Activated T-cell treated with anti-CD3 and anti-CD28 coated beads, Interleukin-2, amount 50 U/mL, for 72 hours (primary cell): ENCODE data around the gene AGRN. TPM values are rescaled to one million over a fixed set of nuclear protein-coding genes. Genes with fewer than 3 reads are reported as not detected.
A peak's percentile ranks its signal among the peaks of the same experiment; 100 is the strongest.
"Not testable (repeated sequence)": the region's sequence is repeated elsewhere in the genome, so short reads cannot be mapped to it uniquely, and the experiment has no call there.

Experiments
- ATAC-seq, 2 donors: fragments of 150-1000 bp; cut with Tn5 transposase; replicated peaks in 1 of 2; 2 replicates each; pipeline ENCODE4 v1.10.0; 2021; ENCODE audit warnings: moderate library complexity in 2 of 2, mild to moderate bottlenecking in 1 of 2
- DNase-seq, 2 donors: peaks; one replicate each; pipeline ENCODE4 v3.0.0; 2021 to 2022; ENCODE audit warnings: mixed read lengths in 1 of 2
- H3K27ac Mint-ChIP-seq: one replicate; pipeline ENCODE4 v1.8.0; 2022; ENCODE audit warnings: mild to moderate bottlenecking, moderate library complexity, mixed read lengths
- H3K27me3 Mint-ChIP-seq: one replicate; pipeline ENCODE4 v1.8.0; 2022; ENCODE audit warnings: low read depth, mixed read lengths
- H3K36me3 Mint-ChIP-seq, 2 donors: one replicate each; pipeline ENCODE4 v1.8.0; 2022; ENCODE audit warnings: mixed read lengths in 2 of 2, mild to moderate bottlenecking in 1 of 2; ENCODE audit not compliant: insufficient read depth in 2 of 2
- H3K4me1 Mint-ChIP-seq: one replicate; pipeline ENCODE4 v1.8.0; 2022; ENCODE audit warnings: low read depth, mixed read lengths
- H3K4me3 Mint-ChIP-seq, 2 donors: one replicate each; pipeline ENCODE4 v1.8.0; 2022; ENCODE audit warnings: mild to moderate bottlenecking in 2 of 2, mixed read lengths in 2 of 2, moderate library complexity in 2 of 2
- H3K9me3 Mint-ChIP-seq, 2 donors: one replicate each; pipeline ENCODE4 v1.8.0; 2022; ENCODE audit warnings: mixed read lengths in 2 of 2
- total RNA-seq, 2 donors: library from RNA; stranded (reverse); gene quantifications; one replicate each; pipeline ENCODE4 v1.2.3, GENCODE V29; 2022

Gene AGRN
- total RNA-seq, 2 donors from 2014 or later = 69.0 to 112 TPM

DNA sequence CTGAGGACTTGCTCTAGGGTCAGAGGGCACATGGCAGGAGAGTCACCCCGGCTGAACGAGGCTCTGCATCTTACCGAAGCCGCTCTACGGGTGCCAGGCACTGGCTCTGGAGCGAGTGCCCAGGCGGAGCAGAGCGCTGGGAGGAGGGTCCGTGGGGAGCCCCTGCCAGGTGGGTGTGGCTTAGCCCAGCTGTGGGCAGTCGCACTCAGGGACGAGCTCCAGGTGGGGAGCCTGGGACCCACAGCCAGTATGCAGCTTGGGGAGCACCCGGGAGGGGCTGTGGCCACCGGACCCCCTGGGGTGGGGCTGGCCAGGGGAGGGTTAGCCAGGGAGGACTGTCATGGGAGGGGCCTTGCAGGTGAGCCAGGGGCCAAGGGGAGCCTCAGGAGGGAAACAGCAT is 3.8 kb downstream of the AGRN start:
- H3K4me3 Mint-ChIP-seq = no peak overlapping the region
- H3K9me3 Mint-ChIP-seq = no peaks in the 10 kb centered on the region

DNA sequence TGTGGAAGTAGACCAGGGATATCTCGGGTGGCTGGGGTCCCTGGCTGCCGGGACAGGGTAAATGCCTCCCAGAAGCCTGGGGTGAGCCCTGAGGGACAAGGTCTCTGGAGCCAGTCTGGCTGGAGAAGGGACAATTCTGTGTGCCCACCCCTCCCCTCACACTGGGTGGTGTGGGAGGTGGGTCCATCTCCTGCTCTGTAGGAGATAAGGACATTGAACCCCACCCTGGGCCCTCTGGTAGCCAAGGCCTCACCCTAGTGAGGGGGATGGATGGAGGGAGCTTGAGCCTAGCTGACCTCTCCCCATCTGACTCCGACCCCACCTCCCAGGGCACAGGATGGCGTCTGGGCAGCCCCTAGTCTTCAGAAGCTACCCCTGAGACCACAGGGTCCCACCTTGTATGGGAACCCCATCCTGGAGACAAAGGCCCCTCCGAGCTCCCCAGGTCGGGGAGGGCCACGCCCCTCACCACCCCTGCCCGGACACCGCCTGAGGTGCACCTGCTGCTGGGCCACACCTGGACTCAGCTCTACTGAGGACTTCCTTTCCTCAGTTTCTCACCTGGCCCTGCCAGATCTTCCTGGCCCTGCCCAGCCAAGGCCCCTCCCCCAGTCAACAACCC is 4.3 kb downstream of the AGRN start:
- H3K27me3 Mint-ChIP-seq = peaks cover 7% of the 10 kb centered on the region
- no peaks in the 10 kb centered on the region for H3K36me3 Mint-ChIP-seq
- H3K9me3 Mint-ChIP-seq = no peaks in the 10 kb centered on the region
- H3K4me1 Mint-ChIP-seq = peaks cover 5% of the 10 kb centered on the region
- DNase-seq = no peak
- H3K27ac Mint-ChIP-seq = no peak overlapping the region
- no peak for ATAC-seq
- no peak overlapping the region for H3K4me3 Mint-ChIP-seq

More for the DNA sequence above, 3.8 kb downstream of the AGRN start:
- no peak overlapping the region for H3K27ac Mint-ChIP-seq
- H3K4me1 Mint-ChIP-seq = peaks cover 5% of the 10 kb centered on the region
- no peaks in the 10 kb centered on the region for H3K36me3 Mint-ChIP-seq
- no peak for DNase-seq
- H3K27me3 Mint-ChIP-seq = peaks cover 7% of the 10 kb centered on the region
- no peak for ATAC-seq

DNA sequence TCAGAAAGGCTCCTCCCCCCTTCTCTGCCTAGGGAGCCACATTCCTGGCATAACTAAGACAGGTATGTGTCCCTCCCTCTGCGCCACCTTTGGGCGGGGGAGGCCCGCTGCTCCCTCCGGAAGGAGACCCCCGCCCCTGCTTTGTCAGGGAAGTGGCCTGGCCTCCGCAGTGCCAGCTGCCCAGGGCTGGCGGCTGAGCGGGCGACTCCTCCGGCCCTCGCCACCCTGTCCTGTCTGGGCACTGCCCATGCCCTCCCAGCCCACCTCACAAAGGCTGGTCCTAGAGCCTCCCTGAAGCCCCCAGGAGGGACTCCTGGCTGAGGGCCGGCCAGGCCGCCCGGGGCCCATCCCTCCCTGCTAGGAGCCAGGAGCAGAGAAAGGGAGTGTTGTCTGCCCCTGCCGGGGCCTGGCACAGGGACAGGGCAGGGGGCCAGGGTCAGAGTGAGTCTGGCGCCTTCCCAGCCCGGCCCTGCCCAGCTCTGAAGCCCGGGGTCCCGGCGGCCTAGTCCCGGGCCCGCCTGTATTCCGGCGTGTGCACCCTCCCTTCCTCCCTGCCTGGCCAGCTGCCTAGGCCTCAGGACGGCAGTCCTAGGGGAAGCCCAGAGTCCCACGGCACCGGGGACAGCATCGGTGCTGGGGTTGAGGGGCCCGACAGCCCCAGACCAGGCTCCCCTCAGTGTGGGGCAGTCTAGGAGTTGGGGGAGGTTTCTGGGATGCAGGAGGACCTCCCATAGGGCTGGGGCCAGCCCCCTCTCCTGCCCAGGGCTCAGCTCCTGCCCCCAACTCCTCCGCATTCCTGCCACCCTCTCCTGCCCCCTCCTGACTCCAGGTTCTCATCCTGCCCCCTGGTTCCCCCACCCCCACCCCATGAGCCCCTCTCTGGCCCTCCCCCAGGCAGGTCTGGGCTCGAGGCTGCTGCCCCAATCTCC is 5.1 kb downstream of the AGRN start:
- Mint-ChIP-seq H3K9me3 (no peaks in the 10 kb centered on the region), H3K4me1 (peaks cover 5% of the 10 kb centered on the region), H3K36me3 (no peaks in the 10 kb centered on the region), H3K27ac (no peak overlapping the region), H3K27me3 (peaks cover 7% of the 10 kb centered on the region), H3K4me3 (no peak overlapping the region)
- no peak for DNase-seq
- ATAC-seq = no peak

DNA sequence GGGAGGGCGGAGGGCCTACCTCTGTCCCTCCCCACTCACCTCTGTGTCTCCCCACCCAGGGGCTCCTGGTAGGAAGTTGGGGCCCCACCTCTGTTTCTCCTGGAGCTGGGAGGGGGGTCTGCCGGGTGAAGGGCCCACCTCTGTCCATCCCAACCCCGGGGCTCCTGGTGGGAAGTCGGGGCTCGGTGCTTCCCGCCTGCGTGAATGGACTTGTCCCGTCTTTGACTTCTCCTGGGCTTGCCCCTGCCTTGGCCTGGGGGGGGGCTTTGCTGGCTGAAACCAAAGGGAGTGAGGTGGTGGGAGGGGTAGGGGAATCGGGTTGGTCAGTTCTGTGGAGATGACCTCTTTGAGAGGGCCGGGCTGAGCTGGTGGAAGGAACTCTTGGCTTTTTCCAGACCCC is 5.8 kb downstream of the AGRN start:
- DNase-seq (no peak), ATAC-seq (no peak)
- no peaks in the 10 kb centered on the region for H3K36me3 Mint-ChIP-seq
- H3K4me1 Mint-ChIP-seq = peaks cover 5% of the 10 kb centered on the region
- no peak overlapping the region for H3K27ac Mint-ChIP-seq
- H3K4me3 Mint-ChIP-seq = no peak overlapping the region
- H3K9me3 Mint-ChIP-seq = no peaks in the 10 kb centered on the region
- peaks cover 7% of the 10 kb centered on the region for H3K27me3 Mint-ChIP-seq

DNA sequence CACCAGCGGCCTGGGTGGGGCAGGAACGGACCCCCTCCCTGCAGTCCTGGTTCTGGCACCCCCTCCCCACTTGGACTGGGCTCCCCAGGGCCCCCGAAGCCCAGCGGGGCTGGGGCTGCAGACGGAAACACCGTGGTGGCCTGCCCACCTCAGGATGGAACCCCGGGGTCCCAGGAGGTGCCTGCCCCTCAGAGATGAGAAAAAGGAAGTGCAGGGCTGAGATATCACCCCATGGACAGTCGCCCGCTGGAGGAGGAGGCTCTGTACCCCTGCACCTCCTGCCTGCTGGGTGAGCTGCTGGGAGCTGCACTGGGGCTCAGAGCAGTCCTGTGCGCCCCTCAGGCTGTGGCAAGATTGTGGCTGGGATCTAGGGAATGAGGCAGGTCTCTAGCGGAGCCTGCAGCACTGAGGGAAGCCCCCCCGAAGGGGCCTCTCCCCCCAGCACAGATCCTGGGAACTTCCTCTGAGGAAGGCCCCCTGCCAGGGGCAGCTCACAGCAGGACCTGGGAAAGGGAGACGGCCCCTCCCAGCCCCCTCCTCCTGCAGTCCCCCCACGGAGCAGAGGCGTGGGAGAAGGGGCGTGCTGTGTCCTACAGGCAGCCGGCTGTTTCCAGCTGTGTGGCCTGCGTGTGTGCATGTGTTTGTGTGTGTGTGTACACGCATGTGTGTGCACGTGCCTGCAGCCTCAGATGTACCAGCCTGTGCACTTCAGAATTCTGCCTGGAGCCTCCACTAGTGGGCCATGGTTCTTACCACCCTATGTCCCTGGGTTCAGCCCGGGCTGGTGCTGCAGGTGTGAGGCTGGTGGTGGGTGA is 6.9 kb downstream of the AGRN start:
- ATAC-seq (no peak), DNase-seq (no peak)
- peaks cover 7% of the 10 kb centered on the region for H3K27me3 Mint-ChIP-seq
- H3K4me3 Mint-ChIP-seq = no peak overlapping the region
- no peaks in the 10 kb centered on the region for H3K9me3 Mint-ChIP-seq
- H3K27ac Mint-ChIP-seq = no peak overlapping the region
- H3K36me3 Mint-ChIP-seq = no peaks in the 10 kb centered on the region
- peaks cover 5% of the 10 kb centered on the region for H3K4me1 Mint-ChIP-seq

DNA sequence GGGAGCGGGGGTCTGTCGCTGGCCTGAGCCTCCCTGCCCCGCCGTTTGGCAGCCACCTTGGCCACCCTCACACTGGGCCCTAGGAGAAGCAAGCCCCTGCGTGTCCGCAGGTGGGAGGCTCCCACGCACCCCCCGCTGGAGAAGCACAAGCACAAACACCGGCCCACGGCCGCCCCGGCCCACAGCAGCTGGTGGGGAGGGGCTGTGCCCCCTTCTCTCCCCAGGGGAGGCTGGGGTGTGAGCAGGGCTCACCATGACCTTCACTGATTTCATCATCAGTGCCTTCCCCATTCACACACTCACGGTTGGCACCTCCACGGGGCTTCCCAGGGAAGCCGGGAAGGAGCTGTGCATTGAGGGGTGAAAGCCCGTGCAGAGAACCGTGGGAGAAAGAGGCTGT is 7.9 kb downstream of the AGRN start:
- DNase-seq (no peak), ATAC-seq (no peak)
- Mint-ChIP-seq H3K36me3 (no peaks in the 10 kb centered on the region), H3K27ac (no peak overlapping the region), H3K9me3 (no peaks in the 10 kb centered on the region), H3K27me3 (peaks cover 6% of the 10 kb centered on the region), H3K4me3 (no peak overlapping the region), H3K4me1 (peaks cover 10% of the 10 kb centered on the region)

DNA sequence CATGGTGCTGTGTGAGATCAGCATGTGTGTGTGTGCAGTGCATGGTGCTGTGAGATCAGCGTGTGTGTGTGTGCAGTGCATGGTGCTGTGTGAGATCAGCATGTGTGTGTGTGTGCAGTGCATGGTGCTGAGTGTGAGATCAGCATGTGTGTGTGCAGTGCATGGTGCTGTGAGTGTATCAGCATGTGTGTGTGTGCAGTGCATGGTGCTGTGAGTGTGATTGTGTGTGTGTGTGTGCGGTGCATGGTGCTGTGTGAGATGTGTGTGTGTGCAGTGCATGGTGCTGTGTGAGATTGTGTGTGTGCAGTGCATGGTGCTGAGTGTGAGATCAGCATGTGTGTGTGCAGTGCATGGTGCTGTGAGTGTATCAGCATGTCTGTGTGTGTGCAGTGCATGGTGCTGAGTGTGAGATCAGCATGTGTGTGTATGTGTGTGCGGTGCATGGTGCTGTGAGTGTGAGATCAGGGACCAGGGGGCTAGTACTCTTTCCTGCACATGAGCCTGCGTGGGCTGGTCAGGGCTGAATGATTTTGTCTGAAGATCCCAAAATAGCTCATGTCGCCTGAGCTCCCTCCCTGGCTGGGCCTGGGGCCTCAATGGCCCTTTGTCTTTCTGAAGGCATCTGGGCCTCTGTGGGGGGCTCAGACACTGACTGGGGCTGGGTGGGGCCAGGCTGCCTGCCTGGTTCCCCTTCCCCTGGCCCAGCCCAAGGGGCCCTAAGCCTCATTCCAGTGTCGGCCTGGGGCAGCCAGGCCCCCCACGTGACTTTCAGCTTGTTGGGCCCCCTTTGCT is 11.1 kb downstream of the AGRN start:
- not testable (repeated sequence) for H3K27me3 Mint-ChIP-seq, DNase-seq, H3K4me3 Mint-ChIP-seq, H3K9me3 Mint-ChIP-seq, ATAC-seq, H3K36me3 Mint-ChIP-seq, H3K27ac Mint-ChIP-seq, H3K4me1 Mint-ChIP-seq

DNA sequence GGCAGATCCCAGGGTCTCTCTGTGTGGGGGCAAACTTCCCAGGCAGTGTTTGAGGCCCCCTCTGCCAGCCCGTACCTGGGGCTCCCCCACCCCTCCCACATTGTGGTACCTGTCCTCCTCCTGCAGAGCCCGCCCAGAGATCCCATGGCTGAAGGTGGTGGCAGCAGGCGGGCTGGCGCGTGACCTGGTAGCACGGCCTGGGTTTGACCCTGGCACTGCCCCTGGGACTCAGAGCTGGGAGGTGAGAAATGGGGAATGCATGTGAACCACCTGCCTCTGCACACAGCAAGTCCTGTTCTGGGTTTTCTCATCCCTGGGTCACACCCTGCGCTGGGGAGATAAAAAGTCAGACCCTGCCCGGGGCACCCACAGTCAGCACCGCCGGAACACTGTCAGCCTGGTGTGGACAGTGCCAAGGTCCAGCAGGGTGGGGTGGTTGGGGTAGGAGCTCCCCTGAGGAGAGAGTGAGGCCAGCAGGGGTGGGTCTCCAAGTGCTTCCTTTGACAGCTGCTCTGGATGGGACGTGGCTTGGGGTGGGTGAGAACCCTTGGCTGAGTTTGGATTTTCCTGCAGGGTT is 11.8 kb downstream of the AGRN start:
- no peak for ATAC-seq
- no peaks in the 10 kb centered on the region for H3K27me3 Mint-ChIP-seq
- peak overlapping the region in 1 of 2 donors; percentile 81 for H3K4me3 Mint-ChIP-seq
- peaks cover 11% of the 10 kb centered on the region for H3K4me1 Mint-ChIP-seq
- no peaks in the 10 kb centered on the region for H3K9me3 Mint-ChIP-seq
- no peak for DNase-seq
- H3K27ac Mint-ChIP-seq = no peak overlapping the region
- peaks cover 0 to 1% of the 10 kb centered on the region in 2 donors for H3K36me3 Mint-ChIP-seq

DNA sequence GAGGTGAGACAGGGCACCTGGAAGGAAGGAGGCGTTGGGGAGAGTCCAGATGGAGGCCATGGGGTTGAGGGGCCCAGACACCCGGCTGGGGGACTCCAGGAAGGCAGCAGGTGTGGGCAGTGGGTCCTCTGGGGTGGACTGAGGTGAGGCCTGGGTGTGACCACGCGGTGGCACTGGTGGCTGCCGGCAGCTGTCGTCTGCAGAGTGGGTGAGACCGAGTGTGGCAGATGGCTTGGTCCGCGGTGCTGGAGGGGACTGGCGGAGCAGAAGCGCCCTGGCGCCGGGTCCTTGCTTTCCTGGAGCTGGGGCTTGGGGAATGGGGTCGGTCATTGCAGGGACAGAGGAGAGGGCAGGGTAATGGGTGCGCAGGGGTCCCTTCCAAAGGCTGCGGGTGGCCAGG is 12.5 kb downstream of the AGRN start:
- Mint-ChIP-seq H3K4me3 (peak overlapping the region; percentile 44 to 81), H3K27ac (no peak overlapping the region), H3K36me3 (peaks cover 0 to 1% of the 10 kb centered on the region in 2 donors), H3K4me1 (peaks cover 14% of the 10 kb centered on the region), H3K9me3 (no peaks in the 10 kb centered on the region), H3K27me3 (no peaks in the 10 kb centered on the region)
- DNase-seq (peak in 1 of 2 donors; percentile 39), ATAC-seq (peak in 1 of 2 donors; percentile 8)

DNA sequence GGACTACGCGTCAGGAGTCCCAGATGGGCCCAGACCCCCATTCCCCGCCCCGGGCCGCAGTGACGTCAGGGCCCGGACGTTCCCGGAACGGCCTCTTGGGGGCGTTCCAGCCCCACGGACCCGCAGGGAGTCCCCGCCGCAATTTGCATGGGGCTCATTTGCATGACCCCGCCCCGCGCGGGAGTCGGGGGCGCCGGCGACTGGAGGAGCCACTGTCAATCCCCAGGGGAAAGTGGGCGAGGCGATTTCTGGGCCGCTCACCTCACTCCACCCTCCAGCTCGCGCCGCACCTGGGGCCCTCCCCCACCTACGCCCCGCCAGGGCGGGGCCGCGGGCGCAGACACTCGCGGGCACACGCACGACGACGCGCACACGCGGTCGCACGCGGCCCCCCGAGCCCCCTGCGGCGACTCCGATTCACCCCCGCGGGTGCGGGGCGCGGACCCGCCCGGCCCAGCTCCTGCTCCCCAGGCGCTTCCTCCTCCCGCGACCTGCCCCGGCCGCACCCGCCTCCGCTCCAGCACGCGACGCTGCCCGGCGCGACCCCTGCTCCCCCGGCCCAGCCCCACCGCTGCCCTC is 13.2 kb downstream of the AGRN start:
- peaks cover 14% of the 10 kb centered on the region for H3K4me1 Mint-ChIP-seq
- H3K4me3 Mint-ChIP-seq = peak overlapping the region; percentile 62 to 82
- no peak overlapping the region for H3K27ac Mint-ChIP-seq
- no peaks in the 10 kb centered on the region for H3K9me3 Mint-ChIP-seq
- no peaks in the 10 kb centered on the region for H3K27me3 Mint-ChIP-seq
- H3K36me3 Mint-ChIP-seq = peaks cover 0 to 1% of the 10 kb centered on the region in 2 donors
- DNase-seq = peak; percentile 95 to 97
- ATAC-seq = peak; percentile 92 to 95

DNA sequence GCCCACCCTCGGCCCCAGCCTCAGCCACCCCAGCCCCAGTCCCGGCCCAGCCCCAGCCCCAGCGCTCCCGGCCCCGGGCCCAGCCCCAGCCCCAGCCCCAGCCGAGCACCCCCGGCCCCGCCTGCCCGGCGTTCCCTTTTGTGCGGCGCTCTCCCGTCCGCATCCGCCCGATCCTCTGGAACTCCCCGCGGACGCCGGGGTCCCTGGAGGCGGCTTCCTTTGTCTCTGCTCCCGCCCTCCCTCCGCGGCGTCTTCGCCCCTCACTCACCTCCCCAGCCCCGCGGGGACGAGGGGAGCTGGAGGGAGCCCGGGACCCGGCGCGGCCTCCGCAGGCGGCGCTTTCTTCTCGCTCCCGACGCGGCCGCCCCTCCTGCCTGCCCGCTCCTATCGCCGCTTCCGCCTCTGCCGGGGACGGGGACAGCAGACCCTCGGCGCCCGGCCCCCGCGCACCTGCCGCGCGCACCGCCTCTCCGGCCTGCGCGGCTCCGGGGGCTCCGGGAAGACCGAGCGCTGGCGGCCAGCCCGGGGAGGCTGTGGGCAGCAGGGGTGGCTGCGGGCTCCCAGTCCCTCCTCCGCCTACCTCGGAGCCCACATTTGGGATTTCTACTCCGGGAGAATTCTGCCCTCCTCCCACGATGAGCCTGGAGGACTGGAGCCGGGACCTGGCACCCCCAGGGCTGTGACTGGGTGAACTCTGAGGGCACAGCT is 14.0 kb downstream of the AGRN start:
- Mint-ChIP-seq H3K4me1 (peaks cover 21% of the 10 kb centered on the region), H3K27ac (no peak overlapping the region), H3K4me3 (peak overlapping the region; percentile 82 to 83), H3K36me3 (peaks cover 0 to 1% of the 10 kb centered on the region in 2 donors), H3K27me3 (peaks cover 6% of the 10 kb centered on the region), H3K9me3 (no peaks in the 10 kb centered on the region)
- peak in 1 of 2 donors; percentile 42 for DNase-seq
- ATAC-seq = peak; percentile 19 to 20
